Fibroblast of the aortic adventitia (primary cell): ENCODE measurements around the gene CYTIP. TPM values are rescaled to one million over a fixed set of nuclear protein-coding genes. Genes with fewer than 3 reads are reported as not detected.

ENCODE experiments used
- DNase-seq: peaks from one replicate; pipeline ENCODE4 v3.0.0-alpha.2; 2010; ENCODE audit warnings: low read depth
- H3K4me3 ChIP-seq: 2 replicates; pipeline ENCODE4 v1.5.1; 2011; ENCODE audit warnings: low read depth, mild to moderate bottlenecking, control low read depth, low read length, moderate library complexity
- total RNA-seq: library from RNA; depleted of rRNA; stranded (reverse); fragments of >200 nt; gene quantifications from 2 replicates; pipeline ENCODE4 v1.2.3, GENCODE V29; 2012; ENCODE audit warnings: low replicate concordance
- TF ChIP-seq, protein P1 (sequence below): IDR thresholded peaks from 2 replicates; pipeline ENCODE4 v1.5.1; 2011; ENCODE audit warnings: mild to moderate bottlenecking, low read length, control low read depth, inconsistent platforms; ENCODE audit not compliant: insufficient read depth

The CYTIP gene
- total RNA-seq, 1 donor = 1.4 TPM

DNA sequence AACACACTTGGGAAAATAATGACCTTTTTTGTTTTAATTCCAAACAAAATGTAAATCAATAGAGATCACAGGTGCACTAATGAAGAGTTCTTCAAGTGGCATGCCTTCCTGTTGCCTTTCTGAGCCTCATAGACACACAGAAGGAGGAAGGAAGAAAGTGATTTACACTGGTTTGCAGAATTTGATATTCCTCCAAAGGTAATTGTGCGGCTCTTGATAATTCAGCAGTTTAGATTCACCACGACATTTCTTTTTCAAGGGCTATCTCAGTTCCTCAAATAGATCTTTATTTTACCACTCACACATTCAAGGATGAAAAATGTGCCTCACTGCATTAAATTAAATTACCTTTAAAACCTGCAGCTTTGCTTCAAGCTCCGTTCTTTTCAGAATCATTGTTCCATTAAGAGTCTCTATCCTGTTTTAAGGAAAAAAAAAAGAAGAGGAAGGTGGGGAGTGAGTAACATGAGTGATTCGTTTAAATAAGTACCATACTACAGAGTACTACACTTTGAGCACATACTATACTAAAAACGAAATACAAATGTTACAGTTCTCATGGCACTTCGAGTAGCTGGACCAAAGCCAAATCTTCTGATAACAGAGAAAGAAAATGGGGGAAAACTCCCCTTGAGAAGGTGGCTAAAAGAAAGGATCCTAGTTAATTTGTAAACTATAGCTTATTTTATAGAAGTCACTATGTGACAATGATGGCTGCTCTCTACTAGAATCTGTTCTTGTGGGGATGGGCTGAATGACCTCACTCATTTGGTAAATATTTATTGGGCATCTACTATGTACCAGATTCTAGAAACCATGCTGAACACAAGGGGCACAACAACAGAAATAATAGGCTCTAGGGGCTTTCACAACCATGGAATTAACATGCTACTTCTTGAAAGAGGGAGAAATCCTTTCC lies 16.6 kb downstream of the CYTIP start:
- no peak for DNase-seq
- TF ChIP-seq, protein P1, sequence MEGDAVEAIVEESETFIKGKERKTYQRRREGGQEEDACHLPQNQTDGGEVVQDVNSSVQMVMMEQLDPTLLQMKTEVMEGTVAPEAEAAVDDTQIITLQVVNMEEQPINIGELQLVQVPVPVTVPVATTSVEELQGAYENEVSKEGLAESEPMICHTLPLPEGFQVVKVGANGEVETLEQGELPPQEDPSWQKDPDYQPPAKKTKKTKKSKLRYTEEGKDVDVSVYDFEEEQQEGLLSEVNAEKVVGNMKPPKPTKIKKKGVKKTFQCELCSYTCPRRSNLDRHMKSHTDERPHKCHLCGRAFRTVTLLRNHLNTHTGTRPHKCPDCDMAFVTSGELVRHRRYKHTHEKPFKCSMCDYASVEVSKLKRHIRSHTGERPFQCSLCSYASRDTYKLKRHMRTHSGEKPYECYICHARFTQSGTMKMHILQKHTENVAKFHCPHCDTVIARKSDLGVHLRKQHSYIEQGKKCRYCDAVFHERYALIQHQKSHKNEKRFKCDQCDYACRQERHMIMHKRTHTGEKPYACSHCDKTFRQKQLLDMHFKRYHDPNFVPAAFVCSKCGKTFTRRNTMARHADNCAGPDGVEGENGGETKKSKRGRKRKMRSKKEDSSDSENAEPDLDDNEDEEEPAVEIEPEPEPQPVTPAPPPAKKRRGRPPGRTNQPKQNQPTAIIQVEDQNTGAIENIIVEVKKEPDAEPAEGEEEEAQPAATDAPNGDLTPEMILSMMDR = no peak
- H3K4me3 ChIP-seq = no peak overlapping the region

DNA sequence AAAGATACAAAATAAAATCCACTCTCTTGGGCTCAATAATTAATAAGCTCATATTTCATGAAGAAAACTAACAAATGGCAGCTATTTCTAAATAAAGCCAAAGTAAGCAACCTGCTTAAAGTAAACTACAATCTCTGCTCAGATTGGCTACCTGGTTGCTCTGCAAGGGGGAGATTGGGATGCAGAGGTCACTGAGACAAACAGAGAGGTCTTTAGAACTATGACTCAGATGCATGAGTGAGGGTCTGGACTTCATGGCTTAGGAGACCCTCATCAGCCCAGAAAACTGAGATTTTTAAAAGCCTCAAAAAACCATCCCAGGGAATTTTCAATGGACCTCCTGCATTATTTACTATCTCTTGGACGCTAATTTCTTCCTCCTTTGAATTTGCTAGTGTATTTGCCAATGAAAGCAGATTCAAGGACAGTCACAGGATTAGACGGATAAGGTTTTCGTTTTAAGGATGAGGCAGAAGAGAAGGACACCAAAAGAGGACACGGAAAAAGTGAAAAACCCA lies 17.4 kb downstream of the CYTIP start:
- no peak overlapping the region for H3K4me3 ChIP-seq
- TF ChIP-seq, protein P1 = no peak
- no peak for DNase-seq

DNA sequence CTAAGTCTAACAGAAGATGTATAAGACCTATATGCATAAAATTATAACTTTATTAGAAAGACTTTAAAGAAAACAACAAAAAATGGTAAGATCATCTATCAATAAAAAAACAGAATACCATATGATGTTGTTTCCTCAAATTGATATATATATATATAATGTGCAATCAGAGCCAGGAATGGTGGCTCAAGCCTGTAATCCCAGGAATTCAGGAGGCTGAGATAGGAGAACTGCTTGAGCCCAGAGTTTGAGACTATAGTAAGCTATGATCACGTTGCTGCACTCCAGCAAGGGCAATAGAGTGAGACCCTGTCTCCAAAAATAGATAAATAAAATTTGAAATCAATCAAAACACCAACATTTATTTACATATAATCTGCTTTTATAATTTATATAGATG lies 19.5 kb downstream of the CYTIP start:
- no peak for DNase-seq
- TF ChIP-seq, protein P1 = no peak
- no peak overlapping the region for H3K4me3 ChIP-seq

DNA sequence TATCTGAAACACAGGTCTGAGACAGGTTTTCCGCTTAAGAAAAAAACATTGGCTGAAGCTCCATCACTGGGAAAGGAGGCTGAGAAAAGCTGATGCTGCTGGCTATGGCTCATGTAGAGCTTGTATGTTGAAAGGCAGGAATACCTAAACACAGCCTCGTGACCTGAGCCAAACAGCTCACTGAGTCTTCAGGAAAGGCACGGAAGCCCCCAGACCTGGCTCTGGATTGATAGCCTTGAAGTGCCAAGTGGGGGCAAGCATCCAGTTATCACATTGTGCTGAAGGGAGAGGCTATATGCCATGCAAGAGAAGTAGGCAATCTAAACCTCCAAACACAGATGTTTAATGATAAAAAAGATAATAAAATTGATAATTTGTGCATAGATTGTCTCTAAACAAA lies 21.9 kb downstream of the CYTIP start:
- H3K4me3 ChIP-seq = no peak overlapping the region
- no peak for DNase-seq
- TF ChIP-seq, protein P1 = no peak

DNA sequence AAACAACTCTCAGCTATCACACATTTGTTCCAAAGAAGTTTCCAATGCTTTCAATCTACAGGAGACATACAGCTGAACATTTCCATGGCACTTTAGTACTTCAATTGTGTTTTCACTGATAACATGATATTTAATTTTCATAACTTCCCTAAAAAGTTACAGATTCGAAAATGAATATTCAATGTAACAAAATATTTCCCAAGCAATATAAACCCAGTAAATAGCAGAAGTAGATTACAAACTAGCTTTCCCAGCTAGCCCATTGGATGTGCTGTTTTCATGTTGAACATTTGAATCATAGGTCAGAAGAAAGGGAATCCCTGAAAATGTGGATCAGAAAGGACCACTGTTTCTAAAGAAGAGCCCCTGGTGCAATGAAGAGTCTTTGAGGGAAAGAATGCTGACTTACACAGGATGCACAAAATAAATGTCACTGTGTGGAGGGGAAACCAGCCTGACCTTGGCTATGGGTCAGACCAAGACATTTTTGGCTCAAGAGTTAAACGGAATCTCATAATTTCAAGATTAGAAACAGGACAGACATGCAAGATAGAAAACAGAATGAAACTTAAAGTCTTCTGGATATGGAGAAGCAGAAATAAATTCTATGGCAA lies 22.5 kb downstream of the CYTIP start:
- DNase-seq = no peak
- H3K4me3 ChIP-seq = no peak overlapping the region
- TF ChIP-seq, protein P1 = no peak

DNA sequence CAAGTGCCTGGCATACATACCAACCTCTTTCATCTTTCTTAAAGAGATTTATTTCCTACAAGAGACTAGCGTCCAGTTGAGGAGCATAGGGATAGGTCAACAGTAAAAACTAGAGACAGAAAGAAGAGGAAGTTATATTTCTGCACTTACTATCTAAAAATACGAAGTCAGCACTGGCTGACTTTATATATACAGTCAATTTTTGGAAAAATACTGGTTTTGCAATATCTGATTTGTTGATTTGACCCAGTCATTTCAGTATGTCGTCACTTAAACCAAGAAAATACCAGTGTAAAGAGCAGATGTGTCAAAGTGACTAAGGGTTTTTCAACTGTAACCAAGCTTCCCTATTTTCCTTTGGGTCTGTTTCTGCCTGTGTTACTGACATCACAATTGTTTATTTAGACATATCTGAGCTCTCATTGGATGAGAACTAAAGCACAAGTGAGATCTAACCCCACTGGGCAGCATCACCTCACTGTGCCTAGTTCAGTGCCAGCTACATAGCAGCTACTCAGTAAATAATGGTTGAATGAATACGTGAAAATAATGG lies 23.0 kb downstream of the CYTIP start:
- TF ChIP-seq, protein P1 = no peak
- DNase-seq = peak; percentile 14
- no peak overlapping the region for H3K4me3 ChIP-seq
